KMS-11 (cell line): Measurements from ENCODE around the gene MAST3.

ENCODE experiments used
- H2AFZ ChIP-seq: fragments of 200-600 bp; sonication (generic); 2 replicates; pipeline ENCODE4 v1.6.1; 2016; ENCODE audit warnings: antibody characterized with exemption, mixed run types, low read depth
- H3K27ac ChIP-seq: fragments of 200-600 bp; sonication (generic); 2 replicates; pipeline ENCODE4 v1.6.1; 2016; ENCODE audit warnings: mild to moderate bottlenecking, mixed run types
- H3K27me3 ChIP-seq: fragments of 200-600 bp; sonication (generic); 2 replicates; pipeline ENCODE4 v1.6.1; 2017; ENCODE audit warnings: mild to moderate bottlenecking, low read depth, mixed run types, moderate library complexity; ENCODE audit not compliant: insufficient read depth
- H3K36me3 ChIP-seq: fragments of 200-600 bp; sonication (generic); 2 replicates; pipeline ENCODE4 v1.6.1; 2017; ENCODE audit warnings: mild to moderate bottlenecking, mixed run types; ENCODE audit not compliant: insufficient read depth
- H3K4me1 ChIP-seq: fragments of 200-600 bp; sonication (generic); 2 replicates; pipeline ENCODE4 v1.6.1; 2016; ENCODE audit warnings: mild to moderate bottlenecking, low read depth, mixed run types; ENCODE audit not compliant: poor library complexity, severe bottlenecking
- H3K4me2 ChIP-seq: fragments of 200-600 bp; sonication (generic); 2 replicates; pipeline ENCODE4 v1.7.0; 2016; ENCODE audit warnings: mild to moderate bottlenecking, mixed run types
- H3K4me3 ChIP-seq: fragments of 200-600 bp; sonication (generic); IDR thresholded peaks from 2 replicates; pipeline ENCODE4 v1.6.1; 2017; ENCODE audit warnings: low read depth, low read length, mixed read lengths; ENCODE audit not compliant: insufficient read depth
- H3K79me2 ChIP-seq: fragments of 200-600 bp; sonication (generic); 2 replicates; pipeline ENCODE4 v1.6.1; 2016; ENCODE audit warnings: low read depth, mixed run types; ENCODE audit not compliant: insufficient read depth
- H3K9ac ChIP-seq: fragments of 200-600 bp; sonication (generic); 2 replicates; pipeline ENCODE4 v1.6.1; 2016; ENCODE audit warnings: mild to moderate bottlenecking, mixed run types
- H4K20me1 ChIP-seq: fragments of 200-600 bp; sonication (generic); 2 replicates; pipeline ENCODE4 v1.6.1; 2016; ENCODE audit warnings: mild to moderate bottlenecking, mixed run types; ENCODE audit not compliant: insufficient read depth
- TF ChIP-seq, protein P1 (sequence below): fragments of 200-600 bp; sonication (generic); conservative IDR thresholded peaks from 2 replicates; pipeline ENCODE4 v1.6.1; 2017; ENCODE audit warnings: low read depth, mild to moderate bottlenecking, antibody characterized with exemption, low read length, moderate library complexity, mixed read lengths

MAST3 gene

GRCh38 chr19:18143902-18144301, 46.3 kb downstream of the MAST3 start:
- H3K27ac ChIP-seq = no peak overlapping the region
- no peaks in the 10 kb centered on the region for H3K27me3 ChIP-seq
- TF ChIP-seq, protein P1, sequence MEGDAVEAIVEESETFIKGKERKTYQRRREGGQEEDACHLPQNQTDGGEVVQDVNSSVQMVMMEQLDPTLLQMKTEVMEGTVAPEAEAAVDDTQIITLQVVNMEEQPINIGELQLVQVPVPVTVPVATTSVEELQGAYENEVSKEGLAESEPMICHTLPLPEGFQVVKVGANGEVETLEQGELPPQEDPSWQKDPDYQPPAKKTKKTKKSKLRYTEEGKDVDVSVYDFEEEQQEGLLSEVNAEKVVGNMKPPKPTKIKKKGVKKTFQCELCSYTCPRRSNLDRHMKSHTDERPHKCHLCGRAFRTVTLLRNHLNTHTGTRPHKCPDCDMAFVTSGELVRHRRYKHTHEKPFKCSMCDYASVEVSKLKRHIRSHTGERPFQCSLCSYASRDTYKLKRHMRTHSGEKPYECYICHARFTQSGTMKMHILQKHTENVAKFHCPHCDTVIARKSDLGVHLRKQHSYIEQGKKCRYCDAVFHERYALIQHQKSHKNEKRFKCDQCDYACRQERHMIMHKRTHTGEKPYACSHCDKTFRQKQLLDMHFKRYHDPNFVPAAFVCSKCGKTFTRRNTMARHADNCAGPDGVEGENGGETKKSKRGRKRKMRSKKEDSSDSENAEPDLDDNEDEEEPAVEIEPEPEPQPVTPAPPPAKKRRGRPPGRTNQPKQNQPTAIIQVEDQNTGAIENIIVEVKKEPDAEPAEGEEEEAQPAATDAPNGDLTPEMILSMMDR = no peak
- no peak overlapping the region for H3K4me3 ChIP-seq
- no peak overlapping the region for H2AFZ ChIP-seq
- H3K36me3 ChIP-seq = no peaks in the 10 kb centered on the region
- H3K79me2 ChIP-seq = no peaks in the 10 kb centered on the region
- H3K4me2 ChIP-seq = no peak overlapping the region
- no peak overlapping the region for H3K9ac ChIP-seq
- H3K4me1 ChIP-seq = no peaks in the 10 kb centered on the region
- H4K20me1 ChIP-seq = no peaks in the 10 kb centered on the region

- Histone ChIP-seq H2AFZ (no peak overlapping the region), H3K9ac (no peak overlapping the region), H4K20me1 (no peaks in the 10 kb centered on the region), H3K4me2 (no peak overlapping the region), H3K27ac (no peak overlapping the region), H3K79me2 (no peaks in the 10 kb centered on the region), H3K36me3 (no peaks in the 10 kb centered on the region), H3K4me1 (no peaks in the 10 kb centered on the region), H3K27me3 (no peaks in the 10 kb centered on the region), H3K4me3 (no peak overlapping the region)
- TF ChIP-seq, protein P1 = no peak
Observed at GRCh38 chr19:18144361-18144760, 46.8 kb downstream of the MAST3 start.

DNA sequence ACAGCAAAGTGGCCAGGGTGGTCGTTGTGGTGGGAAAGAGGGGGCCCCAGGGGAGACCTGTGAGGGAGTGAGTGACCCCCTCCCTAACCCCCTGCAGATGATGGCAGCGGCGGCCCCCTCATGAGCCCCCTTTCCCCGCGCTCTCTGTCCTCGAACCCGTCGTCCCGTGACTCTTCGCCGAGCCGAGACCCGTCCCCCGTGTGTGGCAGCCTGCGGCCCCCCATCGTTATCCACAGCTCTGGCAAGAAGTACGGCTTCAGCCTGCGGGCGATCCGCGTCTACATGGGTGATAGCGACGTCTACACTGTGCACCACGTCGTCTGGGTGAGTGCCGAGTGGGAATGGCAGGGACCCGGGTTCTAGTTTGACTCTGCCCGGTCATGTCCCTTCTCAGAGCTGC, 47.3 kb downstream of the MAST3 start:
- no peaks in the 10 kb centered on the region for H3K36me3 ChIP-seq
- TF ChIP-seq, protein P1 = no peak
- H3K4me2 ChIP-seq = no peak overlapping the region

GRCh38 chr19:18145391-18145999, 47.9 kb downstream of the MAST3 start:
- no peak overlapping the region for H3K4me2 ChIP-seq
- H3K9ac ChIP-seq = no peak overlapping the region
- no peak overlapping the region for H3K4me3 ChIP-seq
- H2AFZ ChIP-seq = no peak overlapping the region
- H3K27ac ChIP-seq = no peak overlapping the region
- H3K27me3 ChIP-seq = no peaks in the 10 kb centered on the region
- H3K36me3 ChIP-seq = no peaks in the 10 kb centered on the region
- TF ChIP-seq, protein P1 = no peak
- no peaks in the 10 kb centered on the region for H4K20me1 ChIP-seq
- no peaks in the 10 kb centered on the region for H3K4me1 ChIP-seq
- no peaks in the 10 kb centered on the region for H3K79me2 ChIP-seq

More for the DNA sequence above, 47.3 kb downstream of the MAST3 start:
- H2AFZ ChIP-seq = no peak overlapping the region
- H4K20me1 ChIP-seq = no peaks in the 10 kb centered on the region
- no peaks in the 10 kb centered on the region for H3K79me2 ChIP-seq
- no peak overlapping the region for H3K4me3 ChIP-seq
- no peak overlapping the region for H3K9ac ChIP-seq
- H3K27me3 ChIP-seq = no peaks in the 10 kb centered on the region
- no peaks in the 10 kb centered on the region for H3K4me1 ChIP-seq
- no peak overlapping the region for H3K27ac ChIP-seq
